ENCODE data around the gene IRF1.

- TF ChIP-seq CTCF (conservative IDR thresholded peaks at IDR 0.05; ENCODE audit: low read depth, low read length) (no peak), EZH2 (IDR thresholded peaks at IDR 0.05; ENCODE audit: borderline replicate concordance, low read depth, low read length, poor library complexity, severe bottlenecking) (no peak)
Observed at GRCh38 chr5:132473668-132474067, 16.9 kb downstream of the IRF1 start.

Measured in A673 (cell line).